ENCODE results near the gene SLC25A12.

Gene SLC25A12

GRCh38 chr2:171862501-171862900 is 31.5 kb downstream of the SLC25A12 start:
- Histone ChIP-seq H3K4me1 (ENCODE audit: control insufficient read depth in 2 of 2, insufficient read depth in 2 of 2, low read length in 2 of 2) (no peaks in the 10 kb centered on the region), H3K4me3 (ENCODE audit: low read length in 2 of 2) (no peak overlapping the region)

GRCh38 chr2:171858397-171858958 is 35.6 kb downstream of the SLC25A12 start:
- H3K27me3 ChIP-seq (ENCODE audit: control insufficient read depth in 2 of 2, insufficient read depth in 2 of 2, low read length in 2 of 2), result no peaks in the 10 kb centered on the region
- peaks cover 0 to 3% of the 10 kb centered on the region in 2 donors for H3K36me3 ChIP-seq (ENCODE audit: control insufficient read depth in 2 of 2, insufficient read depth in 2 of 2, low read length in 2 of 2)
- no peak overlapping the region for H3K27ac ChIP-seq (ENCODE audit: low read depth in 2 of 2, low read length in 2 of 2)
- H3K9me3 ChIP-seq (ENCODE audit: control insufficient read depth in 2 of 2, low read length in 2 of 2), result no peaks in the 10 kb centered on the region
- no peak overlapping the region for H3K9ac ChIP-seq (ENCODE audit: low read depth in 1 of 2, low read length in 2 of 2)
- H3K4me1 ChIP-seq (ENCODE audit: control insufficient read depth in 2 of 2, insufficient read depth in 2 of 2, low read length in 2 of 2), result no peaks in the 10 kb centered on the region
- H3K4me3 ChIP-seq (ENCODE audit: low read length in 2 of 2), result no peak overlapping the region

More at GRCh38 chr2:171862501-171862900, 31.5 kb downstream of the SLC25A12 start:
- H3K9me3 ChIP-seq (ENCODE audit: control insufficient read depth in 2 of 2, low read length in 2 of 2), result no peaks in the 10 kb centered on the region
- no peak overlapping the region for H3K9ac ChIP-seq (ENCODE audit: low read depth in 1 of 2, low read length in 2 of 2)
- no peak overlapping the region for H3K27ac ChIP-seq (ENCODE audit: low read depth in 2 of 2, low read length in 2 of 2)
- H3K36me3 ChIP-seq (ENCODE audit: control insufficient read depth in 2 of 2, insufficient read depth in 2 of 2, low read length in 2 of 2), result peaks cover 4% of the 10 kb centered on the region in 2 donors
- no peaks in the 10 kb centered on the region for H3K27me3 ChIP-seq (ENCODE audit: control insufficient read depth in 2 of 2, insufficient read depth in 2 of 2, low read length in 2 of 2)

- no peak overlapping the region for H3K27ac ChIP-seq (ENCODE audit: low read depth in 2 of 2, low read length in 2 of 2)
- H3K36me3 ChIP-seq (ENCODE audit: control insufficient read depth in 2 of 2, insufficient read depth in 2 of 2, low read length in 2 of 2), result peaks cover 3% of the 10 kb centered on the region in 2 donors
Measured at GRCh38 chr2:171855401-171855800, 38.6 kb downstream of the SLC25A12 start.

GRCh38 chr2:171852366-171852888 is 41.6 kb downstream of the SLC25A12 start:
- H3K9ac ChIP-seq (ENCODE audit: low read depth in 1 of 2, low read length in 2 of 2), result no peak overlapping the region
- no peaks in the 10 kb centered on the region for H3K9me3 ChIP-seq (ENCODE audit: control insufficient read depth in 2 of 2, low read length in 2 of 2)
- H3K4me3 ChIP-seq (ENCODE audit: low read length in 2 of 2), result no peak overlapping the region
- peaks cover 3% of the 10 kb centered on the region in 2 donors for H3K36me3 ChIP-seq (ENCODE audit: control insufficient read depth in 2 of 2, insufficient read depth in 2 of 2, low read length in 2 of 2)
- H3K4me1 ChIP-seq (ENCODE audit: control insufficient read depth in 2 of 2, insufficient read depth in 2 of 2, low read length in 2 of 2), result no peaks in the 10 kb centered on the region
- H3K27me3 ChIP-seq (ENCODE audit: control insufficient read depth in 2 of 2, insufficient read depth in 2 of 2, low read length in 2 of 2), result no peaks in the 10 kb centered on the region
- H3K27ac ChIP-seq (ENCODE audit: low read depth in 2 of 2, low read length in 2 of 2), result no peak overlapping the region

More at GRCh38 chr2:171855401-171855800, 38.6 kb downstream of the SLC25A12 start:
- Histone ChIP-seq H3K27me3 (ENCODE audit: control insufficient read depth in 2 of 2, insufficient read depth in 2 of 2, low read length in 2 of 2) (no peaks in the 10 kb centered on the region), H3K4me3 (ENCODE audit: low read length in 2 of 2) (no peak overlapping the region), H3K9ac (ENCODE audit: low read depth in 1 of 2, low read length in 2 of 2) (no peak overlapping the region), H3K4me1 (ENCODE audit: control insufficient read depth in 2 of 2, insufficient read depth in 2 of 2, low read length in 2 of 2) (no peaks in the 10 kb centered on the region), H3K9me3 (ENCODE audit: control insufficient read depth in 2 of 2, low read length in 2 of 2) (no peaks in the 10 kb centered on the region)

- Histone ChIP-seq H3K4me3 (ENCODE audit: low read length in 2 of 2) (no peak overlapping the region), H3K9ac (ENCODE audit: low read depth in 1 of 2, low read length in 2 of 2) (no peak overlapping the region), H3K36me3 (ENCODE audit: control insufficient read depth in 2 of 2, insufficient read depth in 2 of 2, low read length in 2 of 2) (no peaks in the 10 kb centered on the region), H3K27ac (ENCODE audit: low read depth in 2 of 2, low read length in 2 of 2) (no peak overlapping the region), H3K9me3 (ENCODE audit: control insufficient read depth in 2 of 2, low read length in 2 of 2) (no peaks in the 10 kb centered on the region), H3K4me1 (ENCODE audit: control insufficient read depth in 2 of 2, insufficient read depth in 2 of 2, low read length in 2 of 2) (no peaks in the 10 kb centered on the region), H3K27me3 (ENCODE audit: control insufficient read depth in 2 of 2, insufficient read depth in 2 of 2, low read length in 2 of 2) (no peaks in the 10 kb centered on the region)
Measured at GRCh38 chr2:171847627-171848026, 46.4 kb downstream of the SLC25A12 start.

GRCh38 chr2:171846894-171847293 is 47.1 kb downstream of the SLC25A12 start:
- Histone ChIP-seq H3K27me3 (ENCODE audit: control insufficient read depth in 2 of 2, insufficient read depth in 2 of 2, low read length in 2 of 2) (no peaks in the 10 kb centered on the region), H3K27ac (ENCODE audit: low read depth in 2 of 2, low read length in 2 of 2) (no peak overlapping the region), H3K4me3 (ENCODE audit: low read length in 2 of 2) (no peak overlapping the region), H3K9ac (ENCODE audit: low read depth in 1 of 2, low read length in 2 of 2) (no peak overlapping the region), H3K4me1 (ENCODE audit: control insufficient read depth in 2 of 2, insufficient read depth in 2 of 2, low read length in 2 of 2) (no peaks in the 10 kb centered on the region), H3K36me3 (ENCODE audit: control insufficient read depth in 2 of 2, insufficient read depth in 2 of 2, low read length in 2 of 2) (no peaks in the 10 kb centered on the region), H3K9me3 (ENCODE audit: control insufficient read depth in 2 of 2, low read length in 2 of 2) (no peaks in the 10 kb centered on the region)

GRCh38 chr2:171841996-171842395 is 52.0 kb downstream of the SLC25A12 start:
- Histone ChIP-seq H3K9ac (ENCODE audit: low read depth in 1 of 2, low read length in 2 of 2) (no peak overlapping the region), H3K27me3 (ENCODE audit: control insufficient read depth in 2 of 2, insufficient read depth in 2 of 2, low read length in 2 of 2) (no peaks in the 10 kb centered on the region), H3K4me3 (ENCODE audit: low read length in 2 of 2) (no peak overlapping the region), H3K36me3 (ENCODE audit: control insufficient read depth in 2 of 2, insufficient read depth in 2 of 2, low read length in 2 of 2) (peaks cover 2 to 15% of the 10 kb centered on the region in 2 donors), H3K27ac (ENCODE audit: low read depth in 2 of 2, low read length in 2 of 2) (no peak overlapping the region), H3K9me3 (ENCODE audit: control insufficient read depth in 2 of 2, low read length in 2 of 2) (no peaks in the 10 kb centered on the region), H3K4me1 (ENCODE audit: control insufficient read depth in 2 of 2, insufficient read depth in 2 of 2, low read length in 2 of 2) (no peaks in the 10 kb centered on the region)

GRCh38 chr2:171837736-171838135 is 56.3 kb downstream of the SLC25A12 start:
- Histone ChIP-seq H3K4me3 (ENCODE audit: low read length in 2 of 2) (no peak overlapping the region), H3K9me3 (ENCODE audit: control insufficient read depth in 2 of 2, low read length in 2 of 2) (no peaks in the 10 kb centered on the region), H3K9ac (ENCODE audit: low read depth in 1 of 2, low read length in 2 of 2) (no peak overlapping the region), H3K27ac (ENCODE audit: low read depth in 2 of 2, low read length in 2 of 2) (no peak overlapping the region), H3K27me3 (ENCODE audit: control insufficient read depth in 2 of 2, insufficient read depth in 2 of 2, low read length in 2 of 2) (no peaks in the 10 kb centered on the region), H3K4me1 (ENCODE audit: control insufficient read depth in 2 of 2, insufficient read depth in 2 of 2, low read length in 2 of 2) (no peaks in the 10 kb centered on the region), H3K36me3 (ENCODE audit: control insufficient read depth in 2 of 2, insufficient read depth in 2 of 2, low read length in 2 of 2) (peaks cover 32 to 45% of the 10 kb centered on the region in 2 donors)

GRCh38 chr2:171836146-171836910 is 57.7 kb downstream of the SLC25A12 start:
- Histone ChIP-seq H3K4me3 (ENCODE audit: low read length in 2 of 2) (no peak overlapping the region), H3K36me3 (ENCODE audit: control insufficient read depth in 2 of 2, insufficient read depth in 2 of 2, low read length in 2 of 2) (peaks cover 44 to 53% of the 10 kb centered on the region in 2 donors), H3K27ac (ENCODE audit: low read depth in 2 of 2, low read length in 2 of 2) (no peak overlapping the region), H3K9me3 (ENCODE audit: control insufficient read depth in 2 of 2, low read length in 2 of 2) (no peaks in the 10 kb centered on the region), H3K4me1 (ENCODE audit: control insufficient read depth in 2 of 2, insufficient read depth in 2 of 2, low read length in 2 of 2) (no peaks in the 10 kb centered on the region), H3K27me3 (ENCODE audit: control insufficient read depth in 2 of 2, insufficient read depth in 2 of 2, low read length in 2 of 2) (no peaks in the 10 kb centered on the region), H3K9ac (ENCODE audit: low read depth in 1 of 2, low read length in 2 of 2) (no peak overlapping the region)

- Histone ChIP-seq H3K27ac (ENCODE audit: low read depth in 2 of 2, low read length in 2 of 2) (no peak overlapping the region), H3K4me1 (ENCODE audit: control insufficient read depth in 2 of 2, insufficient read depth in 2 of 2, low read length in 2 of 2) (no peaks in the 10 kb centered on the region), H3K4me3 (ENCODE audit: low read length in 2 of 2) (no peak overlapping the region), H3K36me3 (ENCODE audit: control insufficient read depth in 2 of 2, insufficient read depth in 2 of 2, low read length in 2 of 2) (peaks cover 52 to 59% of the 10 kb centered on the region in 2 donors), H3K9me3 (ENCODE audit: control insufficient read depth in 2 of 2, low read length in 2 of 2) (no peaks in the 10 kb centered on the region), H3K9ac (ENCODE audit: low read depth in 1 of 2, low read length in 2 of 2) (no peak overlapping the region), H3K27me3 (ENCODE audit: control insufficient read depth in 2 of 2, insufficient read depth in 2 of 2, low read length in 2 of 2) (no peaks in the 10 kb centered on the region)
Measured at GRCh38 chr2:171835386-171835785, 58.7 kb downstream of the SLC25A12 start.
